K562 (cell line): ENCODE results near the gene BARX2. TPM values are rescaled to one million over a fixed set of nuclear protein-coding genes. Genes with fewer than 3 reads are reported as not detected.

Experiments used
- ATAC-seq: fragments of 200-7000 bp; cut with Tn5 transposase; 3 replicates; pipeline ENCODE4 v1.9.1; 2020; ENCODE audit warnings: moderate library complexity
- BruUV-seq: library from RNA; stranded (reverse); fragments of 400-500 nt; replicated peaks from 2 replicates; lab custom pipeline; 2021; lab: Mats Ljungman, UMichigan
- CTCF ChIA-PET: fragments of 300-600 bp; formaldehyde crosslinking; extraction: SDS; loops from one replicate; lab custom pipeline; 2021; ENCODE audit warnings: low intra/inter-chr PET ratio; lab: Yijun Ruan, JAX
- POLR2A ChIA-PET: fragments of 300-600, 350-650 bp; sonication (Branson Sonifier 250); formaldehyde crosslinking; extraction: SDS; loops from one replicate; lab custom pipeline; 2021; ENCODE audit warnings: antibody characterized with exemption, inconsistent platforms; lab: Yijun Ruan, JAX
- DNase-seq, 4 experiments: peaks; one replicate each; pipeline versions ENCODE4 v3.0.0 to v3.0.0-alpha.2; 2011 to 2018; ENCODE audit warnings: low spot score in 3 of 4, mixed read lengths in 3 of 4; ENCODE audit errors: extremely low read depth in 1 of 4
- FAIRE-seq: peaks from 2 replicates; lab custom pipeline; 2011; peaks lifted over from hg19 to GRCh38; lab: Jason Lieb, UNC
- H2AFZ ChIP-seq: 2 replicates; pipeline ENCODE4 v1.6.0; 2011; ENCODE audit warnings: low read depth, low read length, control low read depth, inconsistent platforms
- H3K27ac ChIP-seq: fragments of 200-600 bp; 3 replicates; pipeline ENCODE4 v1.8.0; 2011; ENCODE audit warnings: low read depth, mild to moderate bottlenecking, control low read depth, inconsistent platforms, low read length, moderate library complexity, mixed read lengths; ENCODE audit errors: extremely low read depth
- H3K27me3 ChIP-seq, 2 experiments: fragments of 300-600 bp in 1 of 2; 2 replicates in 1 of 2; 3 replicates in 1 of 2; pipeline versions ENCODE4 v1.6.0 to v1.8.0; 2011; ENCODE audit warnings: inconsistent platforms in 2 of 2, low read length in 2 of 2, mild to moderate bottlenecking in 1 of 2, mixed read lengths in 1 of 2, moderate library complexity in 1 of 2; ENCODE audit not compliant: control insufficient read depth in 2 of 2, insufficient read depth in 2 of 2
- H3K36me3 ChIP-seq: fragments of 300-600 bp; 3 replicates; pipeline ENCODE4 v1.8.0; 2011; ENCODE audit warnings: mild to moderate bottlenecking, low read length, inconsistent platforms; ENCODE audit not compliant: control insufficient read depth, insufficient read depth
- H3K4me1 ChIP-seq, 2 experiments: fragments of 200-600 bp in 1 of 2; replicated peaks in 1 of 2; 2 replicates in 1 of 2; 3 replicates in 1 of 2; pipeline versions ENCODE4 v1.5.1 to v1.8.0; 2011; ENCODE audit warnings: inconsistent platforms in 2 of 2, low read length in 2 of 2, mild to moderate bottlenecking in 1 of 2, mixed read lengths in 1 of 2, moderate library complexity in 1 of 2; ENCODE audit not compliant: control insufficient read depth in 2 of 2, insufficient read depth in 2 of 2
- H3K4me2 ChIP-seq: 2 replicates; pipeline ENCODE4 v1.6.1; 2011; ENCODE audit warnings: low read length, control low read depth, inconsistent platforms, mixed read lengths; ENCODE audit not compliant: insufficient read depth
- H3K4me3 ChIP-seq: fragments of 200-600 bp; sonication (generic), shearing (Covaris generic); 2 replicates; pipeline ENCODE4 v1.5.1; 2016; ENCODE audit warnings: control low read depth, inconsistent platforms
- H3K79me2 ChIP-seq: fragments of 200-600 bp; 3 replicates; pipeline ENCODE4 v1.8.0; 2011; ENCODE audit warnings: low read length, inconsistent platforms; ENCODE audit not compliant: control insufficient read depth, insufficient read depth
- H3K9ac ChIP-seq, 2 experiments: 2 replicates each; pipeline versions ENCODE4 v1.6.0 to v1.6.1; 2011; ENCODE audit warnings: low read depth in 2 of 2, low read length in 2 of 2, control low read depth in 1 of 2, inconsistent platforms in 1 of 2, mild to moderate bottlenecking in 1 of 2, mixed read lengths in 1 of 2; ENCODE audit not compliant: insufficient read depth in 1 of 2
- H3K9me1 ChIP-seq: one replicate; pipeline ENCODE4 v1.6.0; 2011; ENCODE audit warnings: inconsistent platforms, mild to moderate bottlenecking, low read length, moderate library complexity; ENCODE audit not compliant: control insufficient read depth, insufficient read depth
- H3K9me3 ChIP-seq: replicated peaks from 2 replicates; pipeline ENCODE4 v1.5.1; 2011; ENCODE audit warnings: low read depth, low read length, inconsistent platforms; ENCODE audit not compliant: control insufficient read depth, insufficient read depth
- H4K20me1 ChIP-seq: replicated peaks from 2 replicates; pipeline ENCODE4 v1.6.1; 2011; ENCODE audit warnings: low read length, inconsistent platforms, mixed read lengths; ENCODE audit not compliant: control insufficient read depth, insufficient read depth
- BMI1 ChIP-seq: fragments of 150-350 bp; IDR thresholded peaks from 2 replicates; pipeline ENCODE4 v1.6.1; 2014; ENCODE audit warnings: low read length
- CHCHD3 ChIP-seq: fragments of 250-450 bp; sonication (Bioruptor Pico); IDR thresholded peaks from 2 replicates; pipeline ENCODE4 v2.1.2; 2022; ENCODE audit warnings: mild to moderate bottlenecking
- FOXM1 ChIP-seq, 2 experiments: fragments of 450-650 bp in 1 of 2; sonication (generic) in 1 of 2; formaldehyde crosslinking in 1 of 2; IDR thresholded peaks; 2 replicates each; pipeline versions ENCODE4 v1.6.1 to v1.9.0; 2017 to 2022; ENCODE audit warnings: low read depth in 2 of 2, mild to moderate bottlenecking in 2 of 2, missing genetic modification reagents in 1 of 2, moderate library complexity in 1 of 2
- HDAC8 ChIP-seq: fragments of 450-650 bp; IDR thresholded peaks from 2 replicates; pipeline ENCODE4 v1.6.1; 2016; ENCODE audit warnings: mild to moderate bottlenecking, missing genetic modification characterization, moderate library complexity, missing compliant biosample characterization
- KAT8 ChIP-seq: fragments of 450-650 bp; IDR thresholded peaks from 2 replicates; pipeline ENCODE4 v1.6.1; 2016; ENCODE audit warnings: low read depth, mild to moderate bottlenecking
- ZBTB2 ChIP-seq: fragments of 450-650 bp; IDR thresholded peaks from 2 replicates; pipeline ENCODE4 v1.6.1; 2016; ENCODE audit warnings: antibody characterized with exemption
- WGBS: fragments of 100-300 bp; shearing (Covaris generic); methylation state at CpG from one replicate; pipeline ENCODE4 v1.1.6; 2016; ENCODE audit warnings: low coverage, mixed read lengths; ENCODE audit not compliant: insufficient coverage; ENCODE audit errors: missing lambda C conversion rate; 5-methylcytosine and 5-hydroxymethylcytosine counted together
- in situ Hi-C: fragments of 300-500 bp; cut with MboI; formaldehyde crosslinking; loops from 4 replicates; pipeline ENCODE4 v1.15.0; 2018; ENCODE audit warnings: inconsistent platforms, mixed read lengths
- intact Hi-C: fragments of 100-400 bp; cut with micrococcal nuclease; formaldehyde crosslinking; loops from 2 replicates; pipeline ENCODE4 v1.14.2; 2022
- polyA plus RNA-seq, 8 experiments: library from polyadenylated mRNA; depleted of rRNA in 4 of 8; stranded (reverse) in 5 of 8; unstranded in 3 of 8; fragments of >200 nt; fragmentation: Nextera tagmentation in 2 of 8; fragmentation: Illumina TruSeq in 1 of 8; extraction: Ambion mirVana in 2 of 8; extraction: Trizol in 1 of 8; gene quantifications; 2 replicates each; pipeline versions ENCODE4 v1.2.1 to v1.2.3, GENCODE V29; 2011 to 2014; ENCODE audit warnings: inconsistent platforms in 1 of 8, missing spikeins in 1 of 8
- total RNA-seq, 7 experiments: library from RNA; depleted of rRNA in 6 of 7; stranded (reverse); fragments of >200 nt in 6 of 7; fragmentation: Illumina TruSeq in 2 of 7; extraction: Trizol in 2 of 7; gene quantifications; 2 replicates each; pipeline versions ENCODE4 v1.2.1 to v1.2.3, GENCODE V29; 2011 to 2021; ENCODE audit warnings: low replicate concordance in 1 of 7

The BARX2 gene
- total and polyA plus RNA-seq, 9 of the 15 experiments (the other 6 are each of a cell fraction or from before 2014, with no cell fraction given), result not detected

DNA sequence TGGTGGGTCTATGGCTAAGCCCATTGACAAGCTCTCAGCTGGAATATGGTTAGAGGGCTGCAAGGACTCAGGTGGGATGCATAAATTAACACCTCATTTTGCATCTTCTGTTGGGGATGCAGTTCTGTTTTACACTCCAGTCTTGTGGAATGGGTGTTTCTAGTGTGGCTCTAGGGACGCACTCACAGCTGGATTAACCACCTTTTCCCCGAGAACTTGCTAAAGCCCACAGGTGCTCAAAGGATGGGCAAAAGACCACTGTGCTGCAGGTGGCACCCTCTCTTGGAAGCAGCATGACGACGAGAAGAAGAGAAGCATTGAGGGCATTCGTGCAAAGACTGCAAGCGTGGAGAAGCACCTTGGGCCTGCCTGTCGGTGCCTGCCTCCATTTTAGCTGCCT is 6.9 kb downstream of the BARX2 start:
- no peak overlapping the region for H3K4me2 ChIP-seq
- POLR2A ChIA-PET, result no interaction called here
- no peaks in the 10 kb centered on the region for H3K36me3 ChIP-seq
- H3K9ac ChIP-seq, result no peak overlapping the region
- peaks cover 0 to 6% of the 10 kb centered on the region in 2 experiments; a peak in 1 of 5 replicates for H3K27me3 ChIP-seq
- TF ChIP-seq CHCHD3 (CRISPR knock-in tag), result no peak
- no peak for TF ChIP-seq ZBTB2
- no peak for TF ChIP-seq HDAC8
- no peak for TF ChIP-seq KAT8
- TF ChIP-seq BMI1, result no peak
- no peak for TF ChIP-seq FOXM1 (IDR thresholded peaks at IDR 0.05; ENCODE audit: low read depth)
- TF ChIP-seq FOXM1 (CRISPR knock-in tag; IDR thresholded peaks at IDR 0.05; ENCODE audit: low read depth), result no peak
- H3K9me1 ChIP-seq, result no peaks in the 10 kb centered on the region
- no peaks in the 10 kb centered on the region for H3K9me3 ChIP-seq
- no peaks in the 10 kb centered on the region for H3K4me1 ChIP-seq
- H3K4me3 ChIP-seq, result no peak overlapping the region
- intact Hi-C loops (no loop called here), in situ Hi-C loops (no loop called here)
- no peaks in the 10 kb centered on the region for H4K20me1 ChIP-seq
- 0% methylated on average over 3 of the region's 7 CpGs for WGBS
- H3K27ac ChIP-seq, result no peak overlapping the region
- ATAC-seq (no peak), FAIRE-seq (no peak), DNase-seq (no peak)
- BruUV-seq, result no TSS peak
- CTCF ChIA-PET, result no interaction called here
- H2AFZ ChIP-seq, result no peak overlapping the region
- H3K79me2 ChIP-seq, result no peaks in the 10 kb centered on the region
